HepG2 (cell line): ENCODE measurements around the gene TBX5. TPM values are rescaled to one million over a fixed set of nuclear protein-coding genes. Genes with fewer than 3 reads are reported as not detected.

Experiments used
- ATAC-seq: fragments of 200-7000 bp; cut with Tn5 transposase; 3 replicates; pipeline ENCODE4 v1.9.1; 2020; ENCODE audit warnings: mild to moderate bottlenecking, moderate library complexity
- BruUV-seq: library from RNA; stranded (reverse); fragments of 400-500 nt; replicated peaks from 2 replicates; lab custom pipeline; 2021; lab: Mats Ljungman, UMichigan
- CTCF ChIA-PET: fragments of 300-600 bp; formaldehyde crosslinking; extraction: SDS; loops from one replicate; lab custom pipeline; 2021; ENCODE audit warnings: low total read pairs, inconsistent platforms, low intra/inter-chr PET ratio; lab: Yijun Ruan, JAX
- POLR2A ChIA-PET: fragments of 350-600 bp; sonication (Branson Sonifier 250); formaldehyde crosslinking; loops from one replicate; lab custom pipeline; 2020; ENCODE audit warnings: antibody characterized with exemption, inconsistent platforms; lab: Yijun Ruan, JAX
- DNase-seq: peaks from one replicate; pipeline ENCODE4 v3.0.0-alpha.2; 2015; ENCODE audit warnings: low spot score
- FAIRE-seq: peaks from 3 replicates; lab custom pipeline; 2011; peaks lifted over from hg19 to GRCh38; lab: Jason Lieb, UNC
- H2AFZ ChIP-seq: one replicate; pipeline ENCODE4 v1.6.1; 2011; ENCODE audit warnings: low read length, inconsistent platforms
- H3K27ac ChIP-seq: fragments of 300-600 bp; 3 replicates; pipeline ENCODE4 v1.8.0; 2011; ENCODE audit warnings: mixed run types, mild to moderate bottlenecking, mixed read lengths, low read length, inconsistent platforms; ENCODE audit not compliant: insufficient read depth; ENCODE audit errors: extremely low read length
- H3K27me3 ChIP-seq, 2 experiments: fragments of 200-600 bp in 1 of 2; 2 replicates in 1 of 2; 3 replicates in 1 of 2; pipeline versions ENCODE4 v1.6.0 to v1.8.0; 2011; ENCODE audit warnings: low read length in 2 of 2, mild to moderate bottlenecking in 2 of 2, moderate library complexity in 2 of 2, inconsistent platforms in 1 of 2; ENCODE audit not compliant: insufficient read depth in 2 of 2, control insufficient read depth in 1 of 2
- H3K36me3 ChIP-seq, 2 experiments: fragments of 200-600 bp in 1 of 2; replicated peaks in 1 of 2; 2 replicates in 1 of 2; 3 replicates in 1 of 2; pipeline versions ENCODE4 v1.5.1 to v1.8.0; 2011; ENCODE audit warnings: low read length in 2 of 2, inconsistent platforms in 1 of 2; ENCODE audit not compliant: insufficient read depth in 2 of 2, control insufficient read depth in 1 of 2
- H3K4me1 ChIP-seq: 2 replicates; pipeline ENCODE4 v1.5.1; 2012; ENCODE audit warnings: low read length, inconsistent platforms; ENCODE audit not compliant: insufficient read depth
- H3K4me2 ChIP-seq: 2 replicates; pipeline ENCODE4 v1.6.0; 2011; ENCODE audit warnings: low read depth, low read length, inconsistent platforms
- H3K4me3 ChIP-seq, 3 experiments: fragments of 200-600 bp in 1 of 3; sonication (generic), shearing (Covaris generic) in 1 of 3; replicated peaks in 1 of 3; 2 replicates each; pipeline ENCODE4 v1.5.1; 2011 to 2016; ENCODE audit warnings: low read length in 3 of 3, inconsistent platforms in 2 of 3, low read depth in 2 of 3, mild to moderate bottlenecking in 2 of 3, control low read depth in 1 of 3, mixed read lengths in 1 of 3; ENCODE audit not compliant: insufficient read depth in 1 of 3
- H3K79me2 ChIP-seq: one replicate; pipeline ENCODE4 v1.6.1; 2011; ENCODE audit warnings: low read length, inconsistent platforms; ENCODE audit not compliant: insufficient read depth
- H3K9ac ChIP-seq: 2 replicates; pipeline ENCODE4 v1.6.0; 2011; ENCODE audit warnings: mild to moderate bottlenecking, low read depth, low read length, inconsistent platforms; ENCODE audit not compliant: insufficient read depth
- H3K9me3 ChIP-seq: 2 replicates; pipeline ENCODE4 v1.5.1; 2012; ENCODE audit warnings: mild to moderate bottlenecking, low read length
- H4K20me1 ChIP-seq: 2 replicates; pipeline ENCODE4 v1.6.0; 2011; ENCODE audit warnings: inconsistent platforms, mild to moderate bottlenecking, low read length, moderate library complexity; ENCODE audit not compliant: insufficient read depth
- CHD4 ChIP-seq: fragments of 200-600 bp; sonication (generic); IDR thresholded peaks from 2 replicates; pipeline ENCODE4 v1.7.0; 2017; ENCODE audit warnings: mild to moderate bottlenecking, low read length, borderline replicate concordance
- ERF ChIP-seq: IDR thresholded peaks from 2 replicates; pipeline ENCODE4 v1.6.1; 2018; ENCODE audit warnings: missing biosample characterization, missing genetic modification reagents
- GLI4 ChIP-seq: sonication (generic); formaldehyde crosslinking; IDR thresholded peaks from 2 replicates; pipeline ENCODE4 v1.5.1; 2020; ENCODE audit warnings: missing genetic modification reagents, mild to moderate bottlenecking, moderate library complexity, borderline replicate concordance
- GZF1 ChIP-seq: sonication (generic); formaldehyde crosslinking; IDR thresholded peaks from 2 replicates; pipeline ENCODE4 v1.5.1; 2020; ENCODE audit warnings: mild to moderate bottlenecking, missing genetic modification reagents
- KDM1A ChIP-seq: IDR thresholded peaks from 2 replicates; pipeline ENCODE4 v1.6.1; 2016; ENCODE audit warnings: missing compliant biosample characterization
- KLF15 ChIP-seq: sonication (generic); formaldehyde crosslinking; IDR thresholded peaks from 2 replicates; pipeline ENCODE4 v1.8.1; 2023; ENCODE audit warnings: borderline replicate concordance, mild to moderate bottlenecking, inconsistent platforms, missing genetic modification reagents, mixed read lengths
- NFIC ChIP-seq: IDR thresholded peaks from 2 replicates; pipeline ENCODE4 v1.6.1; 2012; ENCODE audit warnings: mild to moderate bottlenecking, low read length, inconsistent platforms
- TAF15 ChIP-seq: fragments of 200-400 bp; formaldehyde crosslinking; IDR thresholded peaks from one replicate; pipeline ENCODE4 v1.6.1; 2018; ENCODE audit warnings: mild to moderate bottlenecking, low read depth, low read length; ENCODE audit not compliant: poor library complexity, severe bottlenecking
- ZNF24 ChIP-seq: fragments of 450-650 bp; IDR thresholded peaks from 2 replicates; pipeline ENCODE4 v1.6.1; 2017; ENCODE audit warnings: antibody characterized with exemption, mild to moderate bottlenecking
- ZNF263 ChIP-seq: sonication (generic); formaldehyde crosslinking; IDR thresholded peaks from 2 replicates; pipeline ENCODE4 v1.4.0; 2020; ENCODE audit warnings: missing genetic modification reagents
- WGBS: methylation state at CpG from one replicate; pipeline ENCODE4 v1.1.6; 2017; ENCODE audit warnings: low lambda C conversion rate; 5-methylcytosine and 5-hydroxymethylcytosine counted together
- in situ Hi-C: cut with HindIII; loops from 2 replicates; pipeline ENCODE4 v1.10.0; 2017; ENCODE audit warnings: low pct_unique_long_range_greater_than_20kb; ENCODE audit not compliant: extremely low pct_ligation_motif_present
- intact Hi-C: fragments of 100-400 bp; cut with micrococcal nuclease; formaldehyde crosslinking; loops from one replicate; pipeline ENCODE4 v1.10.0; 2022; ENCODE audit not compliant: unreplicated experiment
- polyA plus RNA-seq, 8 experiments: library from polyadenylated mRNA; depleted of rRNA in 3 of 8; stranded (reverse) in 7 of 8; unstranded in 1 of 8; fragments of >200 nt; fragmentation: Illumina TruSeq in 4 of 8; extraction: Trizol in 4 of 8; gene quantifications; 2 replicates each; pipeline versions ENCODE4 v1.2.1 to v1.2.3, GENCODE V29; 2011 to 2016; ENCODE audit warnings: low read depth in 4 of 8, missing spikeins in 1 of 8, mixed read lengths in 1 of 8; ENCODE audit not compliant: insufficient read depth in 1 of 8
- total RNA-seq, 5 experiments: library from RNA; depleted of rRNA; stranded (reverse); fragments of >200 nt; fragmentation: Illumina TruSeq; extraction: Trizol; gene quantifications; 2 replicates each; pipeline ENCODE4 v1.2.3, GENCODE V29; 2016; ENCODE audit warnings: low read depth in 1 of 5
- TF ChIP-seq, protein P1 (sequence below): sonication (generic); formaldehyde crosslinking; IDR thresholded peaks from 2 replicates; pipeline ENCODE4 v1.5.0; 2020; ENCODE audit warnings: mild to moderate bottlenecking, missing genetic modification reagents, borderline replicate concordance
- TF ChIP-seq, protein P2 (sequence below): sonication (generic); formaldehyde crosslinking; IDR thresholded peaks from 2 replicates; pipeline ENCODE4 v1.4.0; 2020; ENCODE audit warnings: missing genetic modification reagents
- TF ChIP-seq, protein P3 (sequence below): sonication (generic); formaldehyde crosslinking; IDR thresholded peaks from 2 replicates; pipeline ENCODE4 v1.5.1; 2020; ENCODE audit warnings: missing genetic modification reagents, mild to moderate bottlenecking, borderline replicate concordance

The TBX5 gene
- total and polyA plus RNA-seq, 2 of the 13 experiments (the other 11 are each of a cell fraction or from before 2014, with no cell fraction given): not detected

DNA sequence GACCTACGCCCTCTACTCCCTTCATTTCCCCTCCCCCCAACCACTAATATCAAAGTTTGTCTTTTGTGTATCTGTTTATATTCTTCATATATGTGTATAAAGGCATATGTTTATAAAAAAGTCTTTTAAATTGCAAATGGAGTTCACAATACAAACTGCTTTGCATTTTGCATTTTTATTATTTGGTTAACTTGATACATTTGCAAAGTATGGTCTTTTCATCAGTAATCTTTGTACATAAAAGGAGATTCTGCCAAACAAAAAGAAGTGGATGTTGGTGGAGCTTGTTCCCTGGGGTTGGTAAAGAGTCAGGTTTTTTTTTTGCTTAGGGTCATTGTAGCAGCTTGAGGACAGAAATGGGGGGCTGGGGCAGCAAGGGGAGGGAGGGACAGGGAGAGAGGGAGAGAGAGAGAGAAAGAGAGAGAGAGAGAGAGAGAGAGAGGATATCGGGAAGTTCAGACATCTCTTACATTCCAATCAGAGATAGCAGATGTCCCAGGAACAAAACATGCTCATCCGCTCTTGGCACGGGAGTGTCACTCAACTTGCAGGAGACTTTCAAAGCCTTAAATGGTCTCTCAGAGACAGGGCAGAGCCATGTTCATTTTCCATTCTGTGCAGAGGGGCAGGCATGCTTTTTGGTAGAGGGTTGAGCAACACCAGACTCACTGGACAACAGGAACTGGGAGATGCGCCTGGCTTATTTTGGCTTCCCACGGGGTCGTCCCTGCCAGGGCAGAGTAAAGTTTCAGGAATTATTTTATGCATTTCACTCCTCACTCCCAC lies 44.8 kb upstream of the TBX5 start:
- Histone ChIP-seq H3K79me2 (no peaks in the 10 kb centered on the region), H3K36me3 (no peaks in the 10 kb centered on the region), H3K27me3 (peaks cover 8 to 51% of the 10 kb centered on the region in 2 experiments; a peak in 4 of 5 replicates), H3K4me2 (no peak overlapping the region), H3K9ac (no peak overlapping the region), H4K20me1 (no peaks in the 10 kb centered on the region), H3K4me3 (no peak overlapping the region), H2AFZ (no peak overlapping the region), H3K27ac (no peak overlapping the region), H3K4me1 (no peaks in the 10 kb centered on the region), H3K9me3 (no peaks in the 10 kb centered on the region)
- ChIA-PET CTCF (no interaction called here), POLR2A (no interaction called here)
- no peak for ATAC-seq
- 19% methylated on average over 6 of the region's 7 CpGs for WGBS
- no peak for FAIRE-seq
- intact Hi-C loops: no loop called here
- TF ChIP-seq CHD4 (no peak), KLF15 (no peak), ERF (CRISPR knock-in tag) (no peak), TAF15 (no peak), ZNF263 (CRISPR knock-in tag) (no peak), KDM1A (no peak), NFIC (no peak), GLI4 (CRISPR knock-in tag) (no peak), GZF1 (no peak), ZNF24 (no peak)
- TF ChIP-seq, protein P1, sequence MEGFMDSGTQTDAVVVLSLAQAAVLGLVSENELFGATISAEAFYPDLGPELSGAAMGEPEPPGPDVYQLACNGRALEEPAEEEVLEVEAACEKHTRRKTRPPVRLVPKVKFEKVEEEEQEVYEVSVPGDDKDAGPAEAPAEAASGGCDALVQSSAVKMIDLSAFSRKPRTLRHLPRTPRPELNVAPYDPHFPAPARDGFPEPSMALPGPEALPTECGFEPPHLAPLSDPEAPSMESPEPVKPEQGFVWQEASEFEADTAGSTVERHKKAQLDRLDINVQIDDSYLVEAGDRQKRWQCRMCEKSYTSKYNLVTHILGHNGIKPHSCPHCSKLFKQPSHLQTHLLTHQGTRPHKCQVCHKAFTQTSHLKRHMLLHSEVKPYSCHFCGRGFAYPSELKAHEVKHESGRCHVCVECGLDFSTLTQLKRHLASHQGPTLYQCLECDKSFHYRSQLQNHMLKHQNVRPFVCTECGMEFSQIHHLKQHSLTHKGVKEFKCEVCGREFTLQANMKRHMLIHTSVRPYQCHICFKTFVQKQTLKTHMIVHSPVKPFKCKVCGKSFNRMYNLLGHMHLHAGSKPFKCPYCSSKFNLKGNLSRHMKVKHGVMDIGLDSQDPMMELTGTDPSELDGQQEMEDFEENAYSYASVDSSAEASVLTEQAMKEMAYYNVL: no peak
- TF ChIP-seq, protein P2, sequence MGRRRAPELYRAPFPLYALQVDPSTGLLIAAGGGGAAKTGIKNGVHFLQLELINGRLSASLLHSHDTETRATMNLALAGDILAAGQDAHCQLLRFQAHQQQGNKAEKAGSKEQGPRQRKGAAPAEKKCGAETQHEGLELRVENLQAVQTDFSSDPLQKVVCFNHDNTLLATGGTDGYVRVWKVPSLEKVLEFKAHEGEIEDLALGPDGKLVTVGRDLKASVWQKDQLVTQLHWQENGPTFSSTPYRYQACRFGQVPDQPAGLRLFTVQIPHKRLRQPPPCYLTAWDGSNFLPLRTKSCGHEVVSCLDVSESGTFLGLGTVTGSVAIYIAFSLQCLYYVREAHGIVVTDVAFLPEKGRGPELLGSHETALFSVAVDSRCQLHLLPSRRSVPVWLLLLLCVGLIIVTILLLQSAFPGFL (CRISPR knock-in tag): no peak
- TF ChIP-seq, protein P3, sequence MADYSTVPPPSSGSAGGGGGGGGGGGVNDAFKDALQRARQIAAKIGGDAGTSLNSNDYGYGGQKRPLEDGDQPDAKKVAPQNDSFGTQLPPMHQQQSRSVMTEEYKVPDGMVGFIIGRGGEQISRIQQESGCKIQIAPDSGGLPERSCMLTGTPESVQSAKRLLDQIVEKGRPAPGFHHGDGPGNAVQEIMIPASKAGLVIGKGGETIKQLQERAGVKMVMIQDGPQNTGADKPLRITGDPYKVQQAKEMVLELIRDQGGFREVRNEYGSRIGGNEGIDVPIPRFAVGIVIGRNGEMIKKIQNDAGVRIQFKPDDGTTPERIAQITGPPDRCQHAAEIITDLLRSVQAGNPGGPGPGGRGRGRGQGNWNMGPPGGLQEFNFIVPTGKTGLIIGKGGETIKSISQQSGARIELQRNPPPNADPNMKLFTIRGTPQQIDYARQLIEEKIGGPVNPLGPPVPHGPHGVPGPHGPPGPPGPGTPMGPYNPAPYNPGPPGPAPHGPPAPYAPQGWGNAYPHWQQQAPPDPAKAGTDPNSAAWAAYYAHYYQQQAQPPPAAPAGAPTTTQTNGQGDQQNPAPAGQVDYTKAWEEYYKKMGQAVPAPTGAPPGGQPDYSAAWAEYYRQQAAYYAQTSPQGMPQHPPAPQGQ: no peak
- DNase-seq: no peak
- no TSS peak for BruUV-seq
- in situ Hi-C loops: no loop called here
